HepG2 (cell line): ENCODE measurements around the gene SP6. TPM values are rescaled to one million over a fixed set of nuclear protein-coding genes. Genes with fewer than 3 reads are reported as not detected.

Experiments
- CENPX ChIP-seq: sonication (generic); formaldehyde crosslinking; IDR thresholded peaks from 2 replicates; pipeline ENCODE4 v1.9.0; 2021; ENCODE audit warnings: mild to moderate bottlenecking, missing genetic modification reagents, moderate library complexity
- FOSL2 ChIP-seq: sonication (generic); formaldehyde crosslinking; IDR thresholded peaks from 2 replicates; pipeline ENCODE4 v1.4.0; 2020; ENCODE audit warnings: missing genetic modification reagents
- GATAD2A ChIP-seq: IDR thresholded peaks from 2 replicates; pipeline ENCODE4 v1.6.1; 2016
- HBP1 ChIP-seq: IDR thresholded peaks from 2 replicates; pipeline ENCODE4 v1.6.1; 2016; ENCODE audit warnings: low read depth, control low read depth
- HNF1A ChIP-seq, 2 experiments: sonication (generic) in 1 of 2; formaldehyde crosslinking in 1 of 2; IDR thresholded peaks; 2 replicates each; pipeline versions ENCODE4 v1.4.0 to v1.6.1; 2016 to 2020; ENCODE audit warnings: borderline replicate concordance in 1 of 2, low read depth in 1 of 2, mild to moderate bottlenecking in 1 of 2, missing genetic modification reagents in 1 of 2
- HNRNPK ChIP-seq: fragments of 200-400 bp; formaldehyde crosslinking; IDR thresholded peaks from 2 replicates; pipeline ENCODE4 v1.6.1; 2018; ENCODE audit warnings: low read length, low read depth, moderate library complexity, mild to moderate bottlenecking; ENCODE audit not compliant: poor library complexity, severe bottlenecking
- MED13 ChIP-seq: sonication (generic); formaldehyde crosslinking; IDR thresholded peaks from 2 replicates; pipeline ENCODE4 v1.5.0; 2020; ENCODE audit warnings: missing genetic modification reagents
- NFE2L1 ChIP-seq: sonication (generic); formaldehyde crosslinking; IDR thresholded peaks from 2 replicates; pipeline ENCODE4 v1.4.0; 2020; ENCODE audit warnings: missing genetic modification reagents, mild to moderate bottlenecking, borderline replicate concordance
- NFIB ChIP-seq: sonication (generic); formaldehyde crosslinking; IDR thresholded peaks from 2 replicates; pipeline ENCODE4 v1.9.0; 2021; ENCODE audit warnings: missing genetic modification reagents, mild to moderate bottlenecking, borderline replicate concordance
- ONECUT2 ChIP-seq: sonication (generic); formaldehyde crosslinking; IDR thresholded peaks from 2 replicates; pipeline ENCODE4 v1.4.0; 2020; ENCODE audit warnings: missing genetic modification reagents
- RBAK ChIP-seq: sonication (generic); formaldehyde crosslinking; IDR thresholded peaks from 2 replicates; pipeline ENCODE4 v1.5.1; 2020; ENCODE audit warnings: mild to moderate bottlenecking, missing genetic modification reagents
- RFX1 ChIP-seq: fragments of 450-650 bp; IDR thresholded peaks from 2 replicates; pipeline ENCODE4 v1.6.1; 2017
- SATB2 ChIP-seq: sonication (generic); formaldehyde crosslinking; IDR thresholded peaks from 2 replicates; pipeline ENCODE4 v1.5.0; 2020; ENCODE audit warnings: missing genetic modification reagents
- ZFX ChIP-seq: sonication (generic); formaldehyde crosslinking; IDR thresholded peaks from 2 replicates; pipeline ENCODE4 v1.4.0; 2020; ENCODE audit warnings: mild to moderate bottlenecking, low read depth, missing genetic modification reagents, moderate library complexity
- ZNF207 ChIP-seq: fragments of 450-650 bp; IDR thresholded peaks from 2 replicates; pipeline ENCODE4 v1.6.1; 2016; ENCODE audit warnings: antibody characterized with exemption, borderline replicate concordance
- ZNF331 ChIP-seq: sonication (generic); formaldehyde crosslinking; IDR thresholded peaks from 2 replicates; pipeline ENCODE4 v1.4.0; 2020; ENCODE audit warnings: missing genetic modification reagents
- ZNF510 ChIP-seq: sonication (generic); formaldehyde crosslinking; IDR thresholded peaks from 2 replicates; pipeline ENCODE4 v1.4.0; 2020; ENCODE audit warnings: low read depth, mild to moderate bottlenecking, missing genetic modification reagents
- ZNF552 ChIP-seq: sonication (generic); formaldehyde crosslinking; IDR thresholded peaks from 2 replicates; pipeline ENCODE4 v1.9.0; 2022; ENCODE audit warnings: missing genetic modification reagents, mild to moderate bottlenecking, borderline replicate concordance
- ZNF614 ChIP-seq: IDR thresholded peaks from 2 replicates; pipeline ENCODE4 v1.6.1; 2018; ENCODE audit warnings: missing biosample characterization, missing genetic modification reagents, inconsistent platforms, borderline replicate concordance
- ZNF724P ChIP-seq: sonication (generic); formaldehyde crosslinking; IDR thresholded peaks from 2 replicates; pipeline ENCODE4 v1.8.0; 2022; ENCODE audit warnings: missing genetic modification reagents, borderline replicate concordance
- polyA plus RNA-seq, 8 experiments: library from polyadenylated mRNA; depleted of rRNA in 3 of 8; stranded (reverse) in 7 of 8; unstranded in 1 of 8; fragments of >200 nt; fragmentation: Illumina TruSeq in 4 of 8; extraction: Trizol in 4 of 8; gene quantifications; 2 replicates each; pipeline versions ENCODE4 v1.2.1 to v1.2.3, GENCODE V29; 2011 to 2016; ENCODE audit warnings: low read depth in 4 of 8, missing spikeins in 1 of 8, mixed read lengths in 1 of 8; ENCODE audit not compliant: insufficient read depth in 1 of 8
- total RNA-seq, 5 experiments: library from RNA; depleted of rRNA; stranded (reverse); fragments of >200 nt; fragmentation: Illumina TruSeq; extraction: Trizol; gene quantifications; 2 replicates each; pipeline ENCODE4 v1.2.3, GENCODE V29; 2016; ENCODE audit warnings: low read depth in 1 of 5

The SP6 gene
- total and polyA plus RNA-seq, 2 of the 13 experiments (the other 11 are each of a cell fraction or from before 2014, with no cell fraction given): 0.07 TPM

- TF ChIP-seq HNF1A (IDR thresholded peaks at IDR 0.05; ENCODE audit: low read depth) (no peak), HNF1A (CRISPR knock-in tag; IDR thresholded peaks at IDR 0.05; ENCODE audit: borderline replicate concordance) (no peak), SATB2 (peak; percentile 2; the same call in 1 of the 2 replicates), FOSL2 (CRISPR knock-in tag) (0 out of 2 replicates have a peak, but pooled peaks have one; percentile 16), RBAK (CRISPR knock-in tag) (no peak), ZNF724P (CRISPR knock-in tag) (no peak), HBP1 (CRISPR knock-in tag) (no peak), RFX1 (no peak), ZNF614 (CRISPR knock-in tag) (no peak), ZNF552 (CRISPR knock-in tag) (peak; percentile 61; the same call in 1 of the 2 replicates), NFE2L1 (CRISPR knock-in tag) (0 out of 2 replicates have a peak, but pooled peaks have one; percentile 77), ZNF207 (no peak), GATAD2A (peak; percentile 15; the same call in 1 of the 2 replicates), MED13 (CRISPR knock-in tag) (no peak), HNRNPK (no peak), NFIB (CRISPR knock-in tag) (no peak), ZFX (CRISPR knock-in tag) (no peak; the same call in 1 of the 2 replicates), ZNF510 (no peak), ONECUT2 (0 out of 2 replicates have a peak, but pooled peaks have one; percentile 11), CENPX (no peak), ZNF331 (CRISPR knock-in tag) (no peak)
These were observed 45.9 kb upstream of the SP6 start (continued) for GRCh38 chr17:47896672-47897490.
